Measurements from ENCODE around the gene EED. TPM values are rescaled to one million over a fixed set of nuclear protein-coding genes. Genes with fewer than 3 reads are reported as not detected.

The EED gene
- total RNA-seq = 10 to 100 TPM; 78.2 to 89.2 TPM

- ATAC-seq (replicated peaks) = peak; percentile 74
- H3K4me1 Mint-ChIP-seq = peaks cover 16% of the 10 kb centered on the region
Measured at GRCh38 chr11:86244522-86245368, at the start of gene EED. TSS of gene EED (plus strand) at chr11:86244753. CDS start at chr11:86245230, 477 bp downstream.

DNA sequence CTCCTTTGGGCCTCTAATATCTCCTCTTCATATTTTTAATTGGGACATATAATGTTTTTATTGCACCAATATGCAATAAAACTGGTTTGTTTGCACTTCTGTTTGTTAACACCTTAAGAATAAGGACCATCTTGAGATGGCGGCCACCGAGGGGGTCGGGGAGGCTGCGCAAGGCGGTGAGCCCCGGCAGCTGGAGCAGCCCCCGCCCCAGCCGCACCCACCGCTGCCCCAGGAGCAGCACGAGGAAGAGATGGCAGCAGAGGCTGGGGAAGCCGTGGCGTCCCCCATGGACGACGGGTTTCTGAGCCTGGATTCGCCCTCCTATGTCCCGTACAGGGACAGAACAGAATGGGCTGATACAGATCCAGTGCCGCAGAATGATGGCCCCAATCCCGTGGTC lies 49.6 kb upstream of the EED start:
- H3K4me1 Mint-ChIP-seq = peaks cover 14% of the 10 kb centered on the region

More at GRCh38 chr11:86244522-86245368, at the start of gene EED:
- Mint-ChIP-seq H3K36me3 (ENCODE audit: low read depth) (no peaks in the 10 kb centered on the region), H3K9me3 (no peaks in the 10 kb centered on the region), H3K4me3 (no peak within 1 kb of the TSS), H3K27ac (no peak within 1 kb of the TSS), H3K27me3 (no peaks in the 10 kb centered on the region)

DNA sequence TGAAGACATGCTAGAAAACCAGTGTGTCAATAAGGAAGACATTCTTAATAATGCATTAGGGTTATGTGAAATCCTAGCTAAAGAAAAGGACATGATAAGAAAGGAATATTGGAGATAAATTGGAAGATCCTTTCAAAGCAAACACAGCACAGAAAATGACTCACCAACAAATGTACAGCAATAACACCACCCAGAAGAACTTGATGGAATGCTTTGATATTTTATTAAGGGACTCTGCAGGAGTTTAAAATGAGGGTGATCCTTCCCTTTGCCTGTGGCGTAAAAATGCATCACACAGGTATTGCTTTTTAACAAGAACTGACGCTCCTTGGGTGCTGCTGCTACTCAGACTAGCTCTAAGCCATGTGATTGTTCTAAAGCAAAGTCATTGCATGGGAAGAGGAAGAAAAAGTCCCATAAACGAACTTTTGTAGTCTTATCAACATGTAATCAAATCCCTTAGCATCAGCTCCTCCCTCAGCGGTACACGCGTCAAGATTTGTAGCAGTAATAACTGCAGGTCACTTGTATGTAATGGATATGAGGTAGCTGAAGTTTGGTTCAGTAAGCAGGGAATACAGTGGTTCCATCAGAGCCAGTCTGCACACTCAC lies 48.4 kb upstream of the EED start:
- H3K27me3 Mint-ChIP-seq = no peaks in the 10 kb centered on the region
- no peaks in the 10 kb centered on the region for H3K9me3 Mint-ChIP-seq
- H3K4me1 Mint-ChIP-seq = peaks cover 14% of the 10 kb centered on the region
- H3K36me3 Mint-ChIP-seq (ENCODE audit: low read depth) = no peaks in the 10 kb centered on the region
- no peak for ATAC-seq (replicated peaks)
- no peak overlapping the region for H3K27ac Mint-ChIP-seq
- H3K4me3 Mint-ChIP-seq = no peak overlapping the region

More for the DNA sequence above, 49.6 kb upstream of the EED start:
- no peak for ATAC-seq (replicated peaks)
- H3K36me3 Mint-ChIP-seq (ENCODE audit: low read depth) = no peaks in the 10 kb centered on the region
- no peaks in the 10 kb centered on the region for H3K27me3 Mint-ChIP-seq
- H3K4me3 Mint-ChIP-seq = no peak overlapping the region
- no peaks in the 10 kb centered on the region for H3K9me3 Mint-ChIP-seq
- H3K27ac Mint-ChIP-seq = no peak overlapping the region

DNA sequence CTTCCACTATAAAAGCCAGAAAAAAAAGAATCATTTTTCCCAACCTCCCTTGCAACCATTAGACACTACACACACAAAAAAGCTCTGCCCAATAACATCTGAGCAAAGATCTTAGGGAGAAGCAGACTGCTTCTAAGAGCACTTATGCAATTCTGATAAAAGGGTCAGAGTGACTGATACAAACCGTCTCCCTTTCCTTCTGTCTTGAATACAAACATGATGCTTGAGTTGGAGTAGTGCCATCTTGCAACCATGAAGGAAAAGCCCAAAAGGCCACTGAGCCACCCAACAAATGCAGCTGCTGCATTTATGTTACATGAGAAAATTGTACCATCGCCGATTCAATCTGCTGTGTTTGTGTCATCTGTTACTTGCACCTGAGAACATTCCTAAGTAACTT lies 47.6 kb upstream of the EED start:
- Mint-ChIP-seq H3K27me3 (no peaks in the 10 kb centered on the region), H3K9me3 (no peaks in the 10 kb centered on the region), H3K36me3 (ENCODE audit: low read depth) (no peaks in the 10 kb centered on the region), H3K27ac (no peak overlapping the region), H3K4me3 (no peak overlapping the region), H3K4me1 (peaks cover 14% of the 10 kb centered on the region)
- no peak for ATAC-seq (replicated peaks)

DNA sequence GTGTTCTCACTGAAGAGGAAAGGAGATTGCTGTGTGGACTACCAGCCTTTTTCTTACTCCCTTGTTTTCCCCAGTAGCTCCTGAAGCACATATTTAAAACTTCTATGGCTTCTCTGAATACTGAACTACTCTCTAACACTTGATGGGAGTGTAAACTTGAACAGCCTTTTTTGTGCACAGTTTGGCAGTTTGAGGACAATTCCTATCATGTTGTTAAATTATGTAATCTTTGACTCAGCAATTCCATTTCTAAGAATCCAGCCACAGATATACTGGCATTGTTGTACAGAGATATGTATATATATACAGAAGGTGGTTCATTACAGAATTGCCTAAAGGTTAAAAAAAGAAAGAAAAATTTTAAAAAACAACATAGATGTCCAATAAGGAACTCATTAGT lies 47.1 kb upstream of the EED start:
- ATAC-seq (replicated peaks) = no peak
- Mint-ChIP-seq H3K9me3 (no peaks in the 10 kb centered on the region), H3K27me3 (no peaks in the 10 kb centered on the region), H3K4me1 (peaks cover 13% of the 10 kb centered on the region), H3K36me3 (ENCODE audit: low read depth) (no peaks in the 10 kb centered on the region), H3K4me3 (no peak overlapping the region), H3K27ac (no peak overlapping the region)

- H3K27me3 Mint-ChIP-seq = no peaks in the 10 kb centered on the region
- no peaks in the 10 kb centered on the region for H3K36me3 Mint-ChIP-seq (ENCODE audit: low read depth)
- H3K27ac Mint-ChIP-seq = no peak overlapping the region
- peaks cover 6% of the 10 kb centered on the region for H3K4me1 Mint-ChIP-seq
- H3K4me3 Mint-ChIP-seq = no peak overlapping the region
- no peaks in the 10 kb centered on the region for H3K9me3 Mint-ChIP-seq
- ATAC-seq (replicated peaks) = no peak
Measured at GRCh38 chr11:86198139-86198538, 46.4 kb upstream of the EED start.

DNA sequence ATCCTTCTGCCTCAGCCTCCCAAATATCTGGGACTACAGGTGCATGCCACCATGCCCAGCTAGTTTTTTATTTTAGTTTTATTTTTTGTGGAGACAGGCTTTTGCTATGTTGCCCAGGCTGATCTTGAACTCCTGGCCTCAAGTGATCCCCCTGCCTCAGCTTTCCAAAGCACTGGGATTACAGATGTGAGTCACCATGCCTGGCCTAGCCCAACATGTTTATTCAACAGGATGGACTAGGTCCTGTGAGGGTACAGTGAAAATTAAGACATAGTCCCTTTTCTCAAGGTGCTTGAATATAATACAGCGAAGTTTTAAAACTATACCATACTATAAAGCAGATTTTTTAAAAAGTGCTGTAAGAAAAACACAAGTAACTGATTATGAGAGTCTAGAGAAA lies 45.2 kb upstream of the EED start:
- Mint-ChIP-seq H3K4me3 (no peak overlapping the region), H3K27me3 (no peaks in the 10 kb centered on the region), H3K36me3 (ENCODE audit: low read depth) (no peaks in the 10 kb centered on the region), H3K9me3 (no peaks in the 10 kb centered on the region), H3K27ac (no peak overlapping the region), H3K4me1 (no peaks in the 10 kb centered on the region)
- ATAC-seq (replicated peaks) = no peak

DNA sequence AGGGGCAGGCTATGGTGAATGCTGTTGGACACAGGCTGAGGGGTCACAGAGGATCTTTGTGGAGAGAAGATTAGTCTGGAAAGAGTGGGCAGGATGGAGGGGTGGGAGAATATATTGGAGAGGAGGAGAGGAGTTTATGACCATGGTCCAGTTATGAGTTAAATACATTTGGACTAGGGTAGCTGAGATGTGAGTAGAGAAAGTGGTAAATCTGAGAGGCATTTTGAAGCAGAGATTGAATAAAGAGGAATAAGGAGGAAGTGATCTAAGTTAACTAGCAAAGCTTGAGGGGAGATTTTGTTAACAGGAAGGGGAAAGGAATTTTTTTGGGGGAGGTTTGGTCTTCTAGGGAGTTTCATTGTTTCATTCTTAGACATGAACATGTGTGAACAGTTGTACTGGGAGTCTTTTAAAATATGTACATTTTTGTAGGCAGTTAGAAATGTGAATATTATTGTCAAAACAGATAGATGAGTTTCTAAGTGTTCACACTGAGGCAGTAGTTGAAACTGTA lies 43.1 kb upstream of the EED start:
- Mint-ChIP-seq H3K4me1 (no peaks in the 10 kb centered on the region), H3K27ac (no peak overlapping the region), H3K9me3 (no peaks in the 10 kb centered on the region), H3K36me3 (ENCODE audit: low read depth) (no peaks in the 10 kb centered on the region), H3K4me3 (no peak overlapping the region), H3K27me3 (no peaks in the 10 kb centered on the region)
- no peak for ATAC-seq (replicated peaks)

DNA sequence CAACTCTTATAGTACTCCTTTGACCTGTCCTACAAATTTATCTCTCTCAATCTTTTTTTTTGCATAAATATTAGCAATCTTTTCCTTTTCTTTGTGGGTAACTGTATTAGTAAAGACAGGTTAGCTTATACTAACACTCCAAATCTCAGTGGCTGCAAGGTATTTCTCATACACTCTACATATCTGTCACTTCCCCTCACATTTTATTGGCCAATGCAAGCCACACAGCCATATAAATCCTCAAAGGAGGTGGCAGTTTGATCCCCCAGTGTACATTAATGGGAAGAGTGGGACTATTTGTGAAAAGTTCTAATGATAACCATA lies 42.6 kb upstream of the EED start:
- H3K4me1 Mint-ChIP-seq = no peaks in the 10 kb centered on the region
- H3K27me3 Mint-ChIP-seq = no peaks in the 10 kb centered on the region
- H3K4me3 Mint-ChIP-seq = no peak overlapping the region
- H3K9me3 Mint-ChIP-seq = no peaks in the 10 kb centered on the region
- no peak overlapping the region for H3K27ac Mint-ChIP-seq
- H3K36me3 Mint-ChIP-seq (ENCODE audit: low read depth) = no peaks in the 10 kb centered on the region
- peak; percentile 93 for ATAC-seq (replicated peaks)

- H3K4me3 Mint-ChIP-seq = no peak overlapping the region
- no peaks in the 10 kb centered on the region for H3K9me3 Mint-ChIP-seq
- no peaks in the 10 kb centered on the region for H3K4me1 Mint-ChIP-seq
- H3K36me3 Mint-ChIP-seq (ENCODE audit: low read depth) = no peaks in the 10 kb centered on the region
- no peak overlapping the region for H3K27ac Mint-ChIP-seq
- ATAC-seq (replicated peaks) = no peak
- no peaks in the 10 kb centered on the region for H3K27me3 Mint-ChIP-seq
Measured at GRCh38 chr11:86204356-86204755, 40.2 kb upstream of the EED start.

DNA sequence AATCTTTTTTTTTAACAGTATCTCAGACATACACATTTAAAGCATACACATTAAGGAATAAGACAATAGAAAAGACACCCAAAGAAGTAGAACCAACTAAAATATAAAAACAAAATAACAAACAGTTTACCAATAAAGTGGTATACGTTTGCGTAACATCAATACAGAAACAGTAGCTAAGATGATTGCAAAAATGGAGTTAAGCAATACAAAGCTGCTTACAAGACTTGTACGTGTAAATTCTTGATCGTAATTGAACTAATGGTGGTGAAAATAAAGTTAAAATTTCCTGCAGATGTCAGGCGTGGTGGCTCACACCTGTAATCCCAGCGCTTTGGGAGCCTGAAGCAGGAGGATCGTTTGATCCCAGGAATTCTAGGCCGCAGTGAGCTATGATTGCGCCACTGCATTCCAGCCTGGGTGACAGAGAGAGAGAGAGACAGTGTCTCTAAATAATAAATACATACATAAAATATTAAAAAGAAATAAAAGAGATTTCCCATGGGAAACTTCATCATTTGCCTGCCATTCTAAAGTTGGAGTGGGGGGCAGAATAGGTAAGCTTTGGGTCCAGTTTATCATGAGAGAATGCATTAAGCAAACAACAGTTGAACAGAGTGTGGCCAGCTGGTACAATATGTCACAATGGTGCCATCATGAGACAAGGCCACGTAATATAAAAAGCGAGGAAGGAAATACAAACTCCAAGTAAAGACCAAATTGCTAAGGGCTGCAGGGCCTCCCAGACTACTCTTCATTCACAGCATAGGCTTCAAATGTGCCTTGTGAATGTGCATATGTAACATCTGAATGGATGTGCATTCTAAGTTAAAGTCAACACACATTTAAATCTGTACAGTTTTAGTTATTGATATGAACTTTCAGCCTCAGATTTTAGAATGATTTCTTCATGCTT lies 38.9 kb upstream of the EED start:
- Mint-ChIP-seq H3K36me3 (ENCODE audit: low read depth) (no peaks in the 10 kb centered on the region), H3K4me3 (no peak overlapping the region), H3K27me3 (no peaks in the 10 kb centered on the region), H3K27ac (no peak overlapping the region), H3K4me1 (no peaks in the 10 kb centered on the region), H3K9me3 (no peaks in the 10 kb centered on the region)
- no peak for ATAC-seq (replicated peaks)

- H3K4me1 Mint-ChIP-seq = no peaks in the 10 kb centered on the region
- H3K9me3 Mint-ChIP-seq = no peaks in the 10 kb centered on the region
- H3K27ac Mint-ChIP-seq = no peak overlapping the region
- H3K4me3 Mint-ChIP-seq = no peak overlapping the region
- no peaks in the 10 kb centered on the region for H3K27me3 Mint-ChIP-seq
- no peaks in the 10 kb centered on the region for H3K36me3 Mint-ChIP-seq (ENCODE audit: low read depth)
- ATAC-seq (replicated peaks) = no peak
Measured at GRCh38 chr11:86206337-86206695, 38.2 kb upstream of the EED start.

DNA sequence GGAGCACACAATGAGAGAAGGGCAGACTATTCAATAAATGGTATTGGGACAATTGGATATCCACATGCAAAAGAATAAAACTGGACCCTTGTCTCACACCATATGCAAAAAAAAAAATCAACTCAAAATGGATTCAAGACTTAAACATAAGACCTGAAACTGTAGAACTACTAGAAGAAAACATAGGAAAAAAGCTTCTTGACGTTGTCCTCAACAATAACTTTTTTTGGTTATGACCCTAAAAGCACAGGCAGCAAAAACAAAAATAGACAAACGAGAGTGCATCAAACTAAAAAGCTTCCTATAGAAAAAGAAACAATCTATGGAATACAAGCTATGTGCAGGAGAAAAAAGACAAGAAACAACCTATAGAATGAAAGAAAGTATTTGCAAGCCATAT lies 37.1 kb upstream of the EED start:
- Mint-ChIP-seq H3K27me3 (no peaks in the 10 kb centered on the region), H3K4me3 (no peak overlapping the region), H3K4me1 (no peaks in the 10 kb centered on the region), H3K27ac (no peak overlapping the region), H3K36me3 (ENCODE audit: low read depth) (no peaks in the 10 kb centered on the region), H3K9me3 (no peaks in the 10 kb centered on the region)
- ATAC-seq (replicated peaks) = no peak

DNA sequence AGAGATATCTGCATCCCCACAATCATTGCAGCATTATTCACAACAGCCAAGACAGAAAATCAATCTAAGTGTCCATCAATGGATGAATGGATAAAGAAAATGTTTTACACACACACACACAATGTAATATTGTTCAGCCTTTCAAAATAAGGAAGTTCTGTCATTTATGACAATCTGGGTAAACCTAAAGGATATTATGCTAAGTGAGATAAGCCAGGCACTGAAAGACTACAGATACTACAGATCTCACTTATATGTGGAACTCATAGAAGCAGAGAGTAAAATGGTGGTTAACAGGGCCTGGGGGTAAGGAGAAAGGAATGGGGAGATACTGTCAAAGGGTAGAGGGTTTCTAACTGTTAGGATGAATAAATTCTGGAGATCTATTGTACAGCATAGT lies 36.0 kb upstream of the EED start:
- H3K4me1 Mint-ChIP-seq = peaks cover 6% of the 10 kb centered on the region
- no peak overlapping the region for H3K27ac Mint-ChIP-seq
- no peak overlapping the region for H3K4me3 Mint-ChIP-seq
- H3K9me3 Mint-ChIP-seq = no peaks in the 10 kb centered on the region
- no peaks in the 10 kb centered on the region for H3K27me3 Mint-ChIP-seq
- ATAC-seq (replicated peaks) = no peak
- H3K36me3 Mint-ChIP-seq (ENCODE audit: low read depth) = no peaks in the 10 kb centered on the region

All from activated T-helper 17 cell treated with anti-CD3 and anti-CD28 coated beads, Interleukin-2, amount 50 U/mL, for 72 hours (primary cell).